Skeletal muscle satellite cell (primary cell): ENCODE results near the gene POMT2. TPM values are rescaled to one million over a fixed set of nuclear protein-coding genes. Genes with fewer than 3 reads are reported as not detected.

ENCODE experiments used
- H3K27me3 ChIP-seq: 2 replicates; pipeline ENCODE4 v1.7.0; 2013; ENCODE audit warnings: low read length; ENCODE audit not compliant: control insufficient read depth, insufficient read depth
- H3K36me3 ChIP-seq: 2 replicates; pipeline ENCODE4 v1.7.0; 2013; ENCODE audit warnings: mild to moderate bottlenecking, control low read depth, low read length; ENCODE audit not compliant: insufficient read depth
- H3K4me1 ChIP-seq: 2 replicates; pipeline ENCODE4 v1.7.0; 2013; ENCODE audit warnings: low read length; ENCODE audit not compliant: control insufficient read depth, insufficient read depth
- H3K4me2 ChIP-seq: 2 replicates; pipeline ENCODE4 v1.7.0; 2013; ENCODE audit warnings: mild to moderate bottlenecking, low read length
- H3K4me3 ChIP-seq: 2 replicates; pipeline ENCODE4 v1.7.0; 2013; ENCODE audit warnings: low read length
- H3K9ac ChIP-seq: 2 replicates; pipeline ENCODE4 v1.7.0; 2013; ENCODE audit warnings: mild to moderate bottlenecking, low read depth, low read length, moderate library complexity
- H3K9me3 ChIP-seq: replicated peaks from 2 replicates; pipeline ENCODE4 v1.7.0; 2013; ENCODE audit warnings: mild to moderate bottlenecking, control low read depth, low read length
- total RNA-seq: library from RNA; depleted of rRNA; stranded (reverse); fragments of >200 nt; gene quantifications from 2 replicates; pipeline ENCODE4 v1.2.3, GENCODE V29; 2012; rRNA removed

The POMT2 gene
- total RNA-seq = 10.0 and 15.7 TPM in 2 replicates

- Histone ChIP-seq H3K4me3 (peak within 1 kb of the TSS; percentile 94), H3K9ac (peak within 1 kb of the TSS; percentile 98), H3K4me2 (peak within 1 kb of the TSS; percentile 96), H3K4me1 (peaks cover 32% of the 10 kb centered on the region), H3K36me3 (no peaks in the 10 kb centered on the region), H3K27me3 (no peaks in the 10 kb centered on the region), H3K9me3 (no peaks in the 10 kb centered on the region)
Observed at GRCh38 chr14:77320238-77320935, at the start of gene POMT2. TSS of gene POMT2 (minus strand) at chr14:77320883. CDS start at chr14:77320681, 202 bp downstream.

GRCh38 chr14:77369285-77369684 lies 48.6 kb upstream of the POMT2 start:
- Histone ChIP-seq H3K27me3 (no peaks in the 10 kb centered on the region), H3K9me3 (no peaks in the 10 kb centered on the region), H3K4me3 (no peak overlapping the region), H3K36me3 (no peaks in the 10 kb centered on the region), H3K4me1 (peaks cover 14% of the 10 kb centered on the region), H3K9ac (no peak overlapping the region), H3K4me2 (no peak overlapping the region)

- H3K27me3 ChIP-seq = no peaks in the 10 kb centered on the region
- no peak overlapping the region for H3K4me3 ChIP-seq
- H3K9me3 ChIP-seq = no peaks in the 10 kb centered on the region
- no peak overlapping the region for H3K9ac ChIP-seq
- no peak overlapping the region for H3K4me2 ChIP-seq
- no peaks in the 10 kb centered on the region for H3K4me1 ChIP-seq
- no peaks in the 10 kb centered on the region for H3K36me3 ChIP-seq
Observed at GRCh38 chr14:77364146-77364545, 43.5 kb upstream of the POMT2 start.

- Histone ChIP-seq H3K27me3 (no peaks in the 10 kb centered on the region), H3K9ac (no peak overlapping the region), H3K9me3 (no peaks in the 10 kb centered on the region), H3K4me1 (no peaks in the 10 kb centered on the region), H3K4me2 (no peak overlapping the region), H3K36me3 (no peaks in the 10 kb centered on the region), H3K4me3 (no peak overlapping the region)
Observed at GRCh38 chr14:77359626-77360025, 38.9 kb upstream of the POMT2 start.

- H3K9ac ChIP-seq = no peak overlapping the region
- no peaks in the 10 kb centered on the region for H3K36me3 ChIP-seq
- no peaks in the 10 kb centered on the region for H3K9me3 ChIP-seq
- H3K4me1 ChIP-seq = no peaks in the 10 kb centered on the region
- no peak overlapping the region for H3K4me3 ChIP-seq
- no peaks in the 10 kb centered on the region for H3K27me3 ChIP-seq
- no peak overlapping the region for H3K4me2 ChIP-seq
Observed at GRCh38 chr14:77356899-77357298, 36.2 kb upstream of the POMT2 start.

- no peak overlapping the region for H3K9ac ChIP-seq
- no peaks in the 10 kb centered on the region for H3K9me3 ChIP-seq
- no peaks in the 10 kb centered on the region for H3K4me1 ChIP-seq
- H3K4me3 ChIP-seq = no peak overlapping the region
- no peaks in the 10 kb centered on the region for H3K36me3 ChIP-seq
- no peak overlapping the region for H3K4me2 ChIP-seq
- no peaks in the 10 kb centered on the region for H3K27me3 ChIP-seq
Observed at GRCh38 chr14:77355811-77356210, 35.1 kb upstream of the POMT2 start.

- Histone ChIP-seq H3K9me3 (no peaks in the 10 kb centered on the region), H3K4me2 (no peak overlapping the region), H3K36me3 (no peaks in the 10 kb centered on the region), H3K27me3 (no peaks in the 10 kb centered on the region), H3K4me3 (no peak overlapping the region), H3K9ac (no peak overlapping the region), H3K4me1 (no peaks in the 10 kb centered on the region)
Observed at GRCh38 chr14:77353469-77354141, 32.9 kb upstream of the POMT2 start.

GRCh38 chr14:77347751-77348150 lies 27.1 kb upstream of the POMT2 start:
- Histone ChIP-seq H3K4me1 (no peaks in the 10 kb centered on the region), H3K9ac (no peak overlapping the region), H3K4me2 (no peak overlapping the region), H3K36me3 (no peaks in the 10 kb centered on the region), H3K4me3 (no peak overlapping the region), H3K27me3 (no peaks in the 10 kb centered on the region), H3K9me3 (no peaks in the 10 kb centered on the region)

- H3K9me3 ChIP-seq = no peaks in the 10 kb centered on the region
- H3K4me1 ChIP-seq = no peaks in the 10 kb centered on the region
- H3K4me3 ChIP-seq = no peak overlapping the region
- no peaks in the 10 kb centered on the region for H3K36me3 ChIP-seq
- H3K27me3 ChIP-seq = no peaks in the 10 kb centered on the region
- H3K9ac ChIP-seq = no peak overlapping the region
- H3K4me2 ChIP-seq = no peak overlapping the region
Observed at GRCh38 chr14:77346495-77346894, 25.8 kb upstream of the POMT2 start.

- no peaks in the 10 kb centered on the region for H3K27me3 ChIP-seq
- H3K4me1 ChIP-seq = peaks cover 3% of the 10 kb centered on the region
- H3K4me3 ChIP-seq = no peak overlapping the region
- H3K4me2 ChIP-seq = no peak overlapping the region
- H3K9me3 ChIP-seq = no peaks in the 10 kb centered on the region
- H3K36me3 ChIP-seq = no peaks in the 10 kb centered on the region
- H3K9ac ChIP-seq = no peak overlapping the region
Observed at GRCh38 chr14:77344377-77344996, 23.8 kb upstream of the POMT2 start.

- no peak overlapping the region for H3K9ac ChIP-seq
- H3K36me3 ChIP-seq = no peaks in the 10 kb centered on the region
- H3K9me3 ChIP-seq = no peaks in the 10 kb centered on the region
- H3K4me3 ChIP-seq = no peak overlapping the region
- no peak overlapping the region for H3K4me2 ChIP-seq
- H3K27me3 ChIP-seq = no peaks in the 10 kb centered on the region
- peaks cover 8% of the 10 kb centered on the region for H3K4me1 ChIP-seq
Observed at GRCh38 chr14:77343662-77344061, 23.0 kb upstream of the POMT2 start.
